CD4-positive, alpha-beta T cell (primary cell): ENCODE results near the gene TTC27. TPM values are rescaled to one million over a fixed set of nuclear protein-coding genes. Genes with fewer than 3 reads are reported as not detected.

Experiments
- ATAC-seq: fragments of 200-7000 bp; cut with Tn5 transposase; one replicate; pipeline ENCODE4 v1.10.0; 2022; ENCODE audit warnings: mild to moderate bottlenecking; ENCODE audit not compliant: poor library complexity
- CTCF ChIA-PET: fragments of 350-600 bp; sonication (Branson Sonifier 250); formaldehyde crosslinking; loops from one replicate; lab custom pipeline; 2021; ENCODE audit warnings: antibody characterized with exemption, inconsistent platforms; lab: Charles Lee
- POLR2A ChIA-PET: fragments of 350-600 bp; sonication (Branson Sonifier 250); formaldehyde crosslinking; loops from one replicate; lab custom pipeline; 2021; ENCODE audit warnings: antibody characterized with exemption, inconsistent platforms; lab: Charles Lee
- DNase-seq, 14 experiments: peaks; one replicate each; pipeline ENCODE4 v3.0.0-alpha.2; 2013 to 2020; ENCODE audit warnings: mixed read lengths in 2 of 14
- H3K27ac ChIP-seq, 2 donors: one replicate each; pipeline versions ENCODE4 v1.5.1 to v1.7.0; 2013; ENCODE audit warnings: low read length in 2 of 2, low read depth in 1 of 2, mild to moderate bottlenecking in 1 of 2
- H3K27me3 ChIP-seq, 2 experiments: 1 replicate in 1 of 2; 2 replicates in 1 of 2; pipeline versions ENCODE4 v1.6.1 to v1.7.0; 2013; ENCODE audit warnings: low read length in 2 of 2, control low read depth in 1 of 2, mild to moderate bottlenecking in 1 of 2, moderate library complexity in 1 of 2; ENCODE audit not compliant: insufficient read depth in 2 of 2, control insufficient read depth in 1 of 2
- H3K36me3 ChIP-seq: one replicate; pipeline ENCODE4 v1.6.1; 2013; ENCODE audit warnings: low read length, control low read depth; ENCODE audit not compliant: insufficient read depth
- H3K4me1 ChIP-seq: one replicate; pipeline ENCODE4 v1.6.1; 2013; ENCODE audit warnings: low read length, control low read depth; ENCODE audit not compliant: insufficient read depth
- H3K4me3 ChIP-seq: one replicate; pipeline ENCODE4 v1.5.1; 2013; ENCODE audit warnings: mild to moderate bottlenecking, low read length, moderate library complexity
- H3K9me3 ChIP-seq, 2 experiments: 1 replicate in 1 of 2; 2 replicates in 1 of 2; pipeline versions ENCODE4 v1.6.1 to v1.7.0; 2013; ENCODE audit warnings: low read length in 2 of 2, mild to moderate bottlenecking in 2 of 2, control low read depth in 1 of 2, moderate library complexity in 1 of 2; ENCODE audit not compliant: control insufficient read depth in 1 of 2, insufficient read depth in 1 of 2
- H3K27ac Mint-ChIP-seq: one replicate; pipeline ENCODE4 v1.8.0; 2020; ENCODE audit warnings: mixed read lengths
- H3K27me3 Mint-ChIP-seq: one replicate; pipeline ENCODE4 v1.8.0; 2021; ENCODE audit warnings: mixed read lengths
- H3K36me3 Mint-ChIP-seq: one replicate; pipeline ENCODE4 v1.8.0; 2021; ENCODE audit warnings: low read depth, mixed read lengths
- H3K4me1 Mint-ChIP-seq: one replicate; pipeline ENCODE4 v1.8.0; 2021; ENCODE audit warnings: low read depth, mixed read lengths
- H3K4me3 Mint-ChIP-seq: one replicate; pipeline ENCODE4 v1.8.0; 2020; ENCODE audit warnings: mild to moderate bottlenecking, mixed read lengths
- H3K9me3 Mint-ChIP-seq: one replicate; pipeline ENCODE4 v1.8.0; 2020; ENCODE audit warnings: mixed read lengths
- CTCF ChIP-seq: fragments of 200-600 bp; IDR thresholded peaks from one replicate; pipeline ENCODE4 v1.8.0; 2022; ENCODE audit warnings: antibody characterized with exemption, mild to moderate bottlenecking
- intact Hi-C, 2 experiments: fragments of 100-400 bp; cut with DNase I in 1 of 2; cut with micrococcal nuclease in 1 of 2; formaldehyde crosslinking; loops; one replicate each; pipeline versions ENCODE4 v1.15.1 to v1.9.0; 2023 to 2025; cut with DNase I, micrococcal nuclease
- total RNA-seq, 174 experiments: library from RNA in 2 of 174; stranded (reverse) in 2 of 174; gene quantifications; one replicate each; pipeline ENCODE4 v1.2.3 and lab custom pipeline; 2021 to 2026

TTC27 gene
- total RNA-seq, 2 experiments from 2014 or later = 11.6 to 17.6 TPM

- no peaks in the 10 kb centered on the region for H3K4me1 ChIP-seq
- DNase-seq (no peak), ATAC-seq (no peak)
- intact Hi-C loops = no loop called here
- H3K4me1 Mint-ChIP-seq = no peaks in the 10 kb centered on the region
- POLR2A ChIA-PET = no interaction called here
- no peak overlapping the region for H3K4me3 ChIP-seq
- no peaks in the 10 kb centered on the region for H3K27me3 ChIP-seq
- TF ChIP-seq CTCF = no peak
- no peak overlapping the region for H3K27ac ChIP-seq
- peaks cover 16% of the 10 kb centered on the region for H3K36me3 ChIP-seq
- no peaks in the 10 kb centered on the region for H3K9me3 Mint-ChIP-seq
- no peak overlapping the region for H3K4me3 Mint-ChIP-seq
- CTCF ChIA-PET = no interaction called here
- H3K27ac Mint-ChIP-seq = no peak overlapping the region
- peaks cover 54% of the 10 kb centered on the region for H3K36me3 Mint-ChIP-seq
- no peaks in the 10 kb centered on the region for H3K27me3 Mint-ChIP-seq
- H3K9me3 ChIP-seq = no peaks in the 10 kb centered on the region
Observed at GRCh38 chr2:32732120-32732519, 104.3 kb downstream of the TTC27 start.

GRCh38 chr2:32732912-32733472 lies 105.1 kb downstream of the TTC27 start:
- H3K9me3 ChIP-seq = no peaks in the 10 kb centered on the region
- peaks cover 25% of the 10 kb centered on the region for H3K36me3 ChIP-seq
- no peaks in the 10 kb centered on the region for H3K4me1 ChIP-seq
- Mint-ChIP-seq H3K27ac (no peak overlapping the region), H3K27me3 (no peaks in the 10 kb centered on the region), H3K4me3 (no peak overlapping the region), H3K4me1 (no peaks in the 10 kb centered on the region), H3K9me3 (no peaks in the 10 kb centered on the region), H3K36me3 (peaks cover 59% of the 10 kb centered on the region)
- H3K27me3 ChIP-seq = no peaks in the 10 kb centered on the region
- DNase-seq (no peak), ATAC-seq (no peak)
- TF ChIP-seq CTCF = no peak
- no peak overlapping the region for H3K27ac ChIP-seq
- CTCF ChIA-PET = no interaction called here
- POLR2A ChIA-PET = no interaction called here
- no peak overlapping the region for H3K4me3 ChIP-seq
- intact Hi-C loops = no loop called here

- Histone ChIP-seq H3K4me1 (no peaks in the 10 kb centered on the region), H3K36me3 (peaks cover 33% of the 10 kb centered on the region), H3K4me3 (no peak overlapping the region), H3K27me3 (no peaks in the 10 kb centered on the region), H3K9me3 (no peaks in the 10 kb centered on the region), H3K27ac (no peak overlapping the region)
- DNase-seq = no peak
- no peak for TF ChIP-seq CTCF
- ChIA-PET POLR2A (no interaction called here), CTCF (no interaction called here)
- H3K36me3 Mint-ChIP-seq = peaks cover 62% of the 10 kb centered on the region
- ATAC-seq = no peak
- H3K4me1 Mint-ChIP-seq = no peaks in the 10 kb centered on the region
- H3K4me3 Mint-ChIP-seq = no peak overlapping the region
- H3K27me3 Mint-ChIP-seq = no peaks in the 10 kb centered on the region
- H3K27ac Mint-ChIP-seq = no peak overlapping the region
- intact Hi-C loops = no loop called here
- no peaks in the 10 kb centered on the region for H3K9me3 Mint-ChIP-seq
Observed at GRCh38 chr2:32735348-32735747, 107.5 kb downstream of the TTC27 start.
